Measurements from ENCODE around the gene WNT6. TPM values are rescaled to one million over a fixed set of nuclear protein-coding genes. Genes with fewer than 3 reads are reported as not detected.

WNT6 gene
- total RNA-seq, 1 experiment from 2014 or later: 1.4 TPM

DNA sequence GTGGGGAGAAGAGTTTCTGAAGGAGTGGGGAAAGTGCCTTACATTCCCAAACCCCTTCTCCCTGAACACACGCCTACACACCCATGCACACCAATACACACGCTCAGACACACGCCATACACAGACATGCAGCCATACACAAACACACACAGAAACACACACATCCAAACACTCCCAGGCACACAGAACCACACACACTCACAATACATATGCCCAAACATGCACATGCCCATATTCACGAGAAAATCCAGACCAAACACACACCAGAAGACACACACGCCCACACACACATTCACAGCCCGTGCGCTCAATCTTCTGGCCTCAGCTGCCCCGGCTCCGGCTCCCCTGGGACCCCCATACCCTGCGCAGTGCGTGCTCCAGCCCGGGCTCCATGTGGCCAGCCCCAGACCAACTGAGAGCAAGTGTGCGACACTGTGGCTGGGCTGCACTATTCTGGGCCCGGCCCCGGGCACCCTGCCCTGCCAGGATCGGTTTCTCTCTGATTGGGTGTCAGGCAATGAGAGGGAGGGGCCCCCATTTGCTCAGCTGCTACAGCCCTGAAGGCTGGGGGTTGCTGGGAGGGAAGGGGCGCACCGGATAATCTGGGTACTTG is 28.1 kb upstream of the WNT6 start, which contains the start of gene PRKAG3:
Gene PRKAG3, minus strand, starts transcription at position 426 of the 613 bp plus-strand sequence.
- ATAC-seq (no peak), DNase-seq (ENCODE audit: low read depth, low spot score) (no peak)
- Histone ChIP-seq H3K4me3 (replicated peaks in 1 of 2; ENCODE audit: low read depth in 1 of 2, low read length in 2 of 2) (peak within 1 kb of the TSS in 1 of 2 experiments; percentile 5; a peak in 1 of 4 replicates), H3K27me3 (ENCODE audit: insufficient read depth, low read length) (no peaks in the 10 kb centered on the region), H3K4me2 (ENCODE audit: low read length) (peak within 1 kb of the TSS; percentile 52), H3K79me2 (ENCODE audit: insufficient read depth, low read length) (no peaks in the 10 kb centered on the region), H3K9me3 (ENCODE audit: control insufficient read depth in 1 of 2, insufficient read depth in 1 of 2, low read depth in 1 of 2, low read length in 2 of 2) (no peaks in the 10 kb centered on the region), H3K36me3 (ENCODE audit: control insufficient read depth in 1 of 2, insufficient read depth in 2 of 2, low read length in 2 of 2) (no peaks in the 10 kb centered on the region), H4K20me1 (ENCODE audit: insufficient read depth) (no peaks in the 10 kb centered on the region), H3K9ac (ENCODE audit: low read length) (no peak within 1 kb of the TSS), H3K4me1 (ENCODE audit: control insufficient read depth in 1 of 2, insufficient read depth in 2 of 2, low read length in 2 of 2) (peaks cover 28 to 40% of the 10 kb centered on the region in 2 experiments), H2AFZ (ENCODE audit: low read depth, low read length, poor library complexity, severe bottlenecking) (peak within 1 kb of the TSS; percentile 65), H3K27ac (ENCODE audit: low read depth, low read length) (no peak within 1 kb of the TSS), H3K9me2 (ENCODE audit: insufficient read depth) (no peaks in the 10 kb centered on the region)
- intact Hi-C loops (cut with micrococcal nuclease): no loop called here
- ChIA-PET POLR2A (interaction anchor here (1.3 kb wide), 1 partner anchor 8 kb away, joined by 3 read pairs; no protein-coding TSS in a partner anchor), CTCF (no interaction called here), RAD21 (ENCODE audit: low non-redundant PET in 1 of 2, low total read pairs in 2 of 2, uncharacterized antibody in 2 of 2, unreplicated experiment in 2 of 2) (no interaction called here)
- BruUV-seq (replicated peaks): no TSS peak
- TF ChIP-seq YY1 (IDR thresholded peaks at IDR 0.05; ENCODE audit: extremely low read depth, insufficient replicate concordance, low read depth, low read length) (no peak), EZH2phosphoT487 (IDR thresholded peaks at IDR 0.05; ENCODE audit: borderline replicate concordance) (no peak), EZH2 (IDR thresholded peaks at IDR 0.05) (no peak), SP1 (IDR thresholded peaks at IDR 0.05; ENCODE audit: low read depth) (no peak), JUND (IDR thresholded peaks at IDR 0.05) (no peak)
- TF ChIP-seq, protein P1, sequence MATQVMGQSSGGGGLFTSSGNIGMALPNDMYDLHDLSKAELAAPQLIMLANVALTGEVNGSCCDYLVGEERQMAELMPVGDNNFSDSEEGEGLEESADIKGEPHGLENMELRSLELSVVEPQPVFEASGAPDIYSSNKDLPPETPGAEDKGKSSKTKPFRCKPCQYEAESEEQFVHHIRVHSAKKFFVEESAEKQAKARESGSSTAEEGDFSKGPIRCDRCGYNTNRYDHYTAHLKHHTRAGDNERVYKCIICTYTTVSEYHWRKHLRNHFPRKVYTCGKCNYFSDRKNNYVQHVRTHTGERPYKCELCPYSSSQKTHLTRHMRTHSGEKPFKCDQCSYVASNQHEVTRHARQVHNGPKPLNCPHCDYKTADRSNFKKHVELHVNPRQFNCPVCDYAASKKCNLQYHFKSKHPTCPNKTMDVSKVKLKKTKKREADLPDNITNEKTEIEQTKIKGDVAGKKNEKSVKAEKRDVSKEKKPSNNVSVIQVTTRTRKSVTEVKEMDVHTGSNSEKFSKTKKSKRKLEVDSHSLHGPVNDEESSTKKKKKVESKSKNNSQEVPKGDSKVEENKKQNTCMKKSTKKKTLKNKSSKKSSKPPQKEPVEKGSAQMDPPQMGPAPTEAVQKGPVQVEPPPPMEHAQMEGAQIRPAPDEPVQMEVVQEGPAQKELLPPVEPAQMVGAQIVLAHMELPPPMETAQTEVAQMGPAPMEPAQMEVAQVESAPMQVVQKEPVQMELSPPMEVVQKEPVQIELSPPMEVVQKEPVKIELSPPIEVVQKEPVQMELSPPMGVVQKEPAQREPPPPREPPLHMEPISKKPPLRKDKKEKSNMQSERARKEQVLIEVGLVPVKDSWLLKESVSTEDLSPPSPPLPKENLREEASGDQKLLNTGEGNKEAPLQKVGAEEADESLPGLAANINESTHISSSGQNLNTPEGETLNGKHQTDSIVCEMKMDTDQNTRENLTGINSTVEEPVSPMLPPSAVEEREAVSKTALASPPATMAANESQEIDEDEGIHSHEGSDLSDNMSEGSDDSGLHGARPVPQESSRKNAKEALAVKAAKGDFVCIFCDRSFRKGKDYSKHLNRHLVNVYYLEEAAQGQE (IDR thresholded peaks at IDR 0.05; ENCODE audit: low read depth): no peak
- TF ChIP-seq, protein P2, sequence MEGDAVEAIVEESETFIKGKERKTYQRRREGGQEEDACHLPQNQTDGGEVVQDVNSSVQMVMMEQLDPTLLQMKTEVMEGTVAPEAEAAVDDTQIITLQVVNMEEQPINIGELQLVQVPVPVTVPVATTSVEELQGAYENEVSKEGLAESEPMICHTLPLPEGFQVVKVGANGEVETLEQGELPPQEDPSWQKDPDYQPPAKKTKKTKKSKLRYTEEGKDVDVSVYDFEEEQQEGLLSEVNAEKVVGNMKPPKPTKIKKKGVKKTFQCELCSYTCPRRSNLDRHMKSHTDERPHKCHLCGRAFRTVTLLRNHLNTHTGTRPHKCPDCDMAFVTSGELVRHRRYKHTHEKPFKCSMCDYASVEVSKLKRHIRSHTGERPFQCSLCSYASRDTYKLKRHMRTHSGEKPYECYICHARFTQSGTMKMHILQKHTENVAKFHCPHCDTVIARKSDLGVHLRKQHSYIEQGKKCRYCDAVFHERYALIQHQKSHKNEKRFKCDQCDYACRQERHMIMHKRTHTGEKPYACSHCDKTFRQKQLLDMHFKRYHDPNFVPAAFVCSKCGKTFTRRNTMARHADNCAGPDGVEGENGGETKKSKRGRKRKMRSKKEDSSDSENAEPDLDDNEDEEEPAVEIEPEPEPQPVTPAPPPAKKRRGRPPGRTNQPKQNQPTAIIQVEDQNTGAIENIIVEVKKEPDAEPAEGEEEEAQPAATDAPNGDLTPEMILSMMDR (IDR thresholded peaks at IDR 0.05 in 2 of 3, conservative IDR thresholded peaks at IDR 0.05 in 1 of 3; ENCODE audit: borderline replicate concordance in 1 of 3, insufficient read depth in 1 of 3, low read depth in 2 of 3, low read length in 2 of 3): no peak
- TF ChIP-seq, protein P3, sequence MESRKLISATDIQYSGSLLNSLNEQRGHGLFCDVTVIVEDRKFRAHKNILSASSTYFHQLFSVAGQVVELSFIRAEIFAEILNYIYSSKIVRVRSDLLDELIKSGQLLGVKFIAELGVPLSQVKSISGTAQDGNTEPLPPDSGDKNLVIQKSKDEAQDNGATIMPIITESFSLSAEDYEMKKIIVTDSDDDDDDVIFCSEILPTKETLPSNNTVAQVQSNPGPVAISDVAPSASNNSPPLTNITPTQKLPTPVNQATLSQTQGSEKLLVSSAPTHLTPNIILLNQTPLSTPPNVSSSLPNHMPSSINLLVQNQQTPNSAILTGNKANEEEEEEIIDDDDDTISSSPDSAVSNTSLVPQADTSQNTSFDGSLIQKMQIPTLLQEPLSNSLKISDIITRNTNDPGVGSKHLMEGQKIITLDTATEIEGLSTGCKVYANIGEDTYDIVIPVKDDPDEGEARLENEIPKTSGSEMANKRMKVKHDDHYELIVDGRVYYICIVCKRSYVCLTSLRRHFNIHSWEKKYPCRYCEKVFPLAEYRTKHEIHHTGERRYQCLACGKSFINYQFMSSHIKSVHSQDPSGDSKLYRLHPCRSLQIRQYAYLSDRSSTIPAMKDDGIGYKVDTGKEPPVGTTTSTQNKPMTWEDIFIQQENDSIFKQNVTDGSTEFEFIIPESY (IDR thresholded peaks at IDR 0.05; ENCODE audit: extremely low read depth, insufficient replicate concordance, low read length): no peak

All from HCT116 (cell line).